Measurements from ENCODE around the gene WNT9A.
"Not testable (repeated sequence)": the region's sequence is repeated elsewhere in the genome, so short reads cannot be mapped to it uniquely, and the experiment has no call there.

The WNT9A gene

DNA sequence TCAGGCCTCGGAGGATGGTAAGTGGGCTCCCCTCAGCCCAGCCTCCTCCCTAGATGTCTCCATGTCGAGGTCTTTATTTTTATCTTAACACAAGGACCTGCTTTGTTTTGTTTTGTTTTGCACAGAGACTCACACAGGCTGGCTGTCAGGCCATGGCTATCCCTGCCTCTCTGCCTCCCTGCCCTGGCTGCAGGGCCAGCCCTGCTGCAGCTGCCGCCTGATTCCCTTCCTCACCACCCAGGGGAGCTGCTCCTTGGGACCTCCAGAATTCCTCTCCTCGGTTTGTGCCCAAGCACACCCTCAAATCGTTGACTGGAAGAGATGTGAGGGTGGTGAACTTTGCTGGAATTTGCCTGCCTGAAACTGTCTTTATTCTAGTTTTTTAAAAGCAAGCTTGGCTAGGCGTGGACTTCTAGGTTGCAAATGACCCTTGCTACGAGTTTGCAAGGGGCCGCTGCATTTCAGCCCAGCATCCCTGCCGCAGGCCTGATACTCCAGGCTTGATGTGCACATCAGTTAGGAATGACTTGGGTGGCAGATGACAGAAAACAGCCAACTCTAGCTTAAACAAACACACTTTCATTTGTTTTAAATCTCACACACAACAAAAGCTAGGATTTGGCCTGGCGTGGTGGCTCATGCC lies 37.1 kb downstream of the WNT9A start:
- no peak for DNase-seq (ENCODE audit: low spot score)

DNA sequence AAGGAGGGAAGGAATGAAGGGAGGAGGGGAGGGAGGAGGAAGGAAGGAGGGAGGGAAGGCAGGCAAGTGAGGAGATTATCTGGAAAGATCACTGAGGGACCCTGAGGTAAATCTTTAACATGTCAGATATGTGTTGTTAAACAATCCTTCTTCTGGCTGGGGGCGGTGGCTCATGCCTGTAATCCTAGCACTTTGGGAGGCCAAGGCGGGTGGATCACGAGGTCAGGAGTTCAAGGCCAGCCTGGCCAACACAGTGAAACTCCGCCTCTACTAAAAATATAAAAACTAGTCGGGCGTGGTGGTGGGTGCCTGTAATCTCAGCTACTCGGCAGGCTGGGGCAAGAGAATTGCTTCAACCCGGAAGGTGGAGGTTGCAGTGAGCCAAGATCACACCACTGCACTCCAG lies 37.8 kb downstream of the WNT9A start:
- not testable (repeated sequence) for DNase-seq (ENCODE audit: low spot score)

DNA sequence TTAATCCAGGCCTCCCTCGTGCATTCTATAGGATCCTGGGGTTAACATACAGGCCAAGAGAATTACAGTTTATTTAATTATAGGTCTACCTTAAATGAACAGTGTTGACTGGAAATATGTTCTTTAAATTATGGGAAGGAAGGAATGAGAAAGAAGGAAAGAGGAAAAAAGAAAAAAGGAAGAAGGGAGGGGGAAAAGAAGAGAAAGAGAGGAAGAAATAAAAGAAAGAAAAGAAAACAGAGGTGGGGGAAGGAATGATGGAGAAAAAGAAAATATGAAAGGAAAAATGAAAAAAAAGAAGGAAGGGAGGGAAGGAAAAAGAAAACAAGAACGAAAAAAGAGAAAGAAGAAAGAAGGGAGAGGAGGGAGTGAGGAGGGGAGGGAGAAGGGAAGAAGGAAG lies 38.5 kb downstream of the WNT9A start:
- no peak for DNase-seq (ENCODE audit: low spot score)

DNA sequence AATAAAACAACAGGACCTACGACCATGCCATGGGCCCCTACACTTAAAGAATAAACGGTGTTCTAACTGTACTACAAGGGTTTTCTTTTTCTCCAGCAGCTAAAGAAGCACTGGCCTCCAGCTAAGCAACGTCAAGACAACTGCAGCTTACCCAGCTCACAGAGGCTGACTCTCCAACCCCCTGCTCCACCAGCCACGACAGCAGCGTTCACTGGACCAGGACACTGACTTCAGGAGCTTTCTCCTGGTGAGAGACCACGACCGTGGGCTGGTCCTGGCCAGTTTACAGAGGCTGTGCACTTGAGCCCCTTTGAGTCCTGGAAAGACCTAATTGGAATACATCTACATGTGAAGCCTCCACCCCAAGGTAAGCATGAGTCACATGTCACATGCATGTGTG lies 39.4 kb downstream of the WNT9A start:
- DNase-seq (ENCODE audit: low spot score) = no peak

DNA sequence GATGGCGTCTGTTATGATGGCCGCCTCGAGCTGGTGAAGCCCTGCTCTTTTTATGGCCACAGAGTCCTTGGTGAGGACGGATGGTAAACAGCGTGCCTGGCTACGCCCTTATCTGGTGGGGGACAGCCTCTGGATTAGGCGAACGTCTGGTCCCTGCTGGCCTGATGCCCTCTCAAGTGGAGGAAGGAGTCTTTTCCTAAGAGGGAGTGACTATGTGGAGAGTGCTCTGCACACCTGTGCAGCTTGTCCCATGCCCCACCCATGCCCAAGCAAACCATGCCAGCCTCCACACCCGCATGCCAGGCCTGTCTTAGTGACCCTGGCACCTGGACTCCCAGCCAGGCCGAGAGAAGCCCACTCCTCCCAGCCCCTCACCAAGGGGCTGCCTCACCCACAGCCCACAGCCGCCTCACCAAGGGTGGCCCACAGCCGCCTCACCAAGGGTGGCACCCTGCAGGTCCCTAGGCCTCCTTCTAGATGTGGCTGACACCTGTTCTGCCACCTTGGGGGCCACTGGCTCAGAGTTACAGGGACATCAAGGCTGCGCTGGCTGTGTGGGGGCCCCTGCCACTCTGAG lies 40.2 kb downstream of the WNT9A start:
- no peak for DNase-seq (ENCODE audit: low spot score)

DNA sequence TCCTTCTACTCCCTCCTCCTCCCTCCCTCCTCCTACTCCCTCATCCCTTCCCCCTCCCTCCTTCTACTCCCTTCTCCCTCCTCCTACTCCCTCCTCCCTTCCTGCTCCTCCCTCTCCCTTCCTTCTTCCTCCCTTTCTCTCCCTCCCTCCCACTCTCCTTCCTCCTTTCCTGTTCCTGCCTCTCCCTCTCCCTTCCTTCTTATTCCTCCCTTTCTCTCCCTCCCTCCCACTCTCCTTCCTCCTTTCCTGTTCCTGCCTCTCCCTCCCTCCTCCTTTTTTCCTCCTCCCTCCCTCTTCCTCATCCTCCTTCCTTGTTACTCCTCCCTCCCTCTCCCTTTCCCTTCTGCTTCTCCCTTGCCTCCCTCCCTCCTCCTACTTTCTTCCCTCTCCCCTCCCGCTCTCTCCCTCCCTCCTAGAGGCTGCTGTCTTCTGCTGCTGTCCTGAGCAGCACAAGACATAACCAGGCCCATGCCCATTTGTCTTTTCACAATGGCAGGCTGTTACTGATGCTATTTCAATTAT lies 41.1 kb downstream of the WNT9A start:
- DNase-seq (ENCODE audit: low spot score) = no peak

DNA sequence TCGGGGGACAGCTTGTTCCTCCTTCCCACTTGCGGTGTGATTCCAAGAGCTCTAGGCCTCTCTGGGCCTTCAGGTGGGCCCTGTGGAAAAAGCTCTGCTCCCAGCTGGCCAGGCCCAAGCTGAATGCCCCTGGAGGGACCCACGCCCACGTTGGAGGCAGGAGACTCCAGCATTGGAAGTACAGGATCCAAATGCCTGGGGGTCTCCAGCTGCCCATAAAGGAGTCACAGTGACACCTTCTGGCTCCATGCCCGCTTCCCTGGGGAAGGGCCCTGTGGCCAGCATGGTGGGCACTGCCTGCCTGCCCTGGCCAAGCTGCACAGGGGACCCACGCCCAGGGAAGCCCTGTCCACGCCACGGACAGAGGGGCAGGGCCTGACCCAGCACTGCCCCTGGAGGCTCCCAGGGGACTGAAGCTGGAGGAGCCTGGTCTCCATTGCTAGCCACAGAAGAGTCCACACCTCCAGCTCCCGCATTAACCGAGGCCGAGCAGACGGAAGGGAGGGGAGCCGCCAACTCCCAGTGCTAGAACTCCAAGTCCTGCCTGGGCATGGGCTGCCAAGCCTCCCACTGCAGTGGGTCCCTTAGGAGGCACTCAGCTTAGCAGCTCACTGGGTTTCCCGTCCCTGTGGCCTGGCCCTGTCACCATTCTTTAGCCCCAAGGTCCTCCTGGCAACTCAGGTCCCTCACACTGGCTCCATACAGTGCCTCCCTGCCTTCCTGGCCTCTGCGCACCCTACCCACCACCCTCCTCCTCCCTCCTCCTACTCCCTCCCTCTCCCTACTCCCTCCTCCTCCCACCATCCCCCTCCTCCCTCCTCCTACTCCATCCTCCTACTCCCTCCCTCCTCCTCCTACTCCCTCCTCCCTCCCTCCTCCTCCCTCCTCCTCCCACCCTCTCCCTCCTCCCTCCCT lies 41.9 kb downstream of the WNT9A start:
- no peak for DNase-seq (ENCODE audit: low spot score)

DNA sequence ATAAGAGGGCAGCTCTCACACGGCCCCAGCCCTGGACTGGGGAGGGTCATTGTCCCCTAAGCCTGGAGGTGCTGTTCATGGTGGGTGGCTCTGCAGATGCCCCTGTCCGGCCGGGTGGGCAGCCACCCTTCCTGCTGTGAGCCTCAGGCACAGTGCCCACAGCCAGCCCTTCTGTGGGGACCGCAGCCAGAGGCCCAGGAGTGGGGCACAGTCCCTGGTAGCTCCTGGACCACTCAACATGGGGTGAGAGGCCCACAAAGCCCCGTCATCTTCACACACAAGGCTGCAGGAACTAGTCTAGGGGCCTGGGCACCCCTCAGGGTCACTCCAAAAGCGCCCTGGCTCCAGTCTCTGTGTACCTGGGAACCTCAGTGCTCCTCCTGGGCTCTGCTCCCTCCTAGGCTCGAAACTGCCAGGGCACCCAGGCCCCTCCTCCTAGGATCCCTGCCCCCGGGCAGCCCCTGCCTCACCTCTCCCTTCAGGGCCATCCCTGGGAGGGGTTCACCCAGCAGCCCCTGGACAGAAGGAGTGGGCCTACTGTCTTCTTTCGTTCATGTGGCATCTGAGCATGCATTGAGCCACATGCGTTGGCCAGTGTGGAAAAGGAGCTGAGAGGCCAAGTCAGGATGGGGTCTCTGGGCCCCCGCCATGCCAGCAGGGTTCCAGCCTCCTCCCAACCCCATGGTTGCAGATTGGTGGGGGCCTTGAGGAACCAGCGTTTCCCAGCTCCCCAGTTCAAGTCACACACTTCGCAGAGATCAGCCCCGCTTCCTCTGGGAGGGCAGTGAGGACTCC lies 43.0 kb downstream of the WNT9A start:
- DNase-seq (ENCODE audit: low spot score) = no peak

DNA sequence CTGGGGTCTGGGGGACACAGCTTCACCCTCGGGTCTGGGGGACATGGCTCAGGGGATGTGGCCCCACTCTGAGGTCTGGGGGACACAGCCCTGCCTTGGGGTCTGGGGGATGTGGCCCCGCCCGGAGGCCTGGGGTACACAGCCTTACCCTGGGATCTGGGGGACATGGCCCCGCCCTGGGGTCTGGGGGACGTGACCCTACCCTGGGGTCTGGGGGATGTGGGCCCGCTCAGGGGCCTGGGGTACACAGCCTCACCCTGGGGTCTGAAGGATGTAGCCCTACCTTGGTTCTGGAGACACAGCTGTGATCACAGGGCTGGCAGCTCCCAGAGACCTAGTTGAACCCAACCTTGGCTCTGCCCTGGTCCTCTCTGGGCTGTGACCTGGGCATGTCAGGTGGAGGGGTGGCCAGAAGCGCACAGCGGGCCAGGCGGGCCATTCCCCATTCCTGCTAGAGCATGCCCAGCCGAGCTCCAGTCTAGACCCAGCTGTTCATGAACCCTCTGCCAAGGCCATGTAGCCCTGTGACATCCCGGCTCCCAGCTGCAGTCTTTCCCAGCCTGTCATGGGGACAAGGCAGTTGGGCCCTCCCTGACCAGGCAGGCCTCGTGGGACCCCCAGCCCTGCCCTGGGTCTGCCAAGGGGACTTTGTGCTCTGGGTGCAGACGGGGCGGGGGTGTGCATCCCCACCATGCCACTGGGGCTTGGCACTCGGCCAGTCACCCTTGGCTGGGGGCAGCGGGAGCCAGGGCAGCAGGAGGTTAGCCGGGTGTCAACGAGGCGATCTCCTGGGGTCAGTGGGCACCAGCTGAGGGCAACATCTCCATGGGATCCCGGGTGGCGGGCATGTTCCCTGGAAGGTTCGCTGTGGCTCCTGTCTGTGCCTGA lies 43.9 kb downstream of the WNT9A start:
- no peak for DNase-seq (ENCODE audit: low spot score)

DNA sequence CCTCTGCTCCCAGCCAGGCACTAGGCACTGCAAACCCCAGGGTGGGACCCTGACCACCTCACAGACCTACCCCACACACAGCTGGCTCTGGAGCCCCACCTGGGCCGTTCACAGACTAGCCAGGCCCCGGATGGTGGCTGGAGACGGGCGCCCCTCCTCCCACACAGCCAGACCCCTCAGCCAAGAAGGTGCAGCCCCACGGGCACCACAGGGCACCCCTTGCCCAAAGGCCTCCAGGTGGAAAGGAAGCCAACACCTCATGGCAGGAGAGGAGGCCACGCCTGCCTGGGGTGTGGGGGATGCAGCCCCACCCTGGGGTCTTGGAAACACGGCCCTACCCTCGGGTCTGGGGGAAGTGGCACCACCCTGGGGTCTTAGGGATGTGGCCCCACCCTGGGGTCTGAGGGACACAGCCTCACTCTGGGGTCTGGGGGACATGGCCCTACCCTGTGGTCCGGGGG lies 44.6 kb downstream of the WNT9A start:
- no peak for DNase-seq (ENCODE audit: low spot score)

DNA sequence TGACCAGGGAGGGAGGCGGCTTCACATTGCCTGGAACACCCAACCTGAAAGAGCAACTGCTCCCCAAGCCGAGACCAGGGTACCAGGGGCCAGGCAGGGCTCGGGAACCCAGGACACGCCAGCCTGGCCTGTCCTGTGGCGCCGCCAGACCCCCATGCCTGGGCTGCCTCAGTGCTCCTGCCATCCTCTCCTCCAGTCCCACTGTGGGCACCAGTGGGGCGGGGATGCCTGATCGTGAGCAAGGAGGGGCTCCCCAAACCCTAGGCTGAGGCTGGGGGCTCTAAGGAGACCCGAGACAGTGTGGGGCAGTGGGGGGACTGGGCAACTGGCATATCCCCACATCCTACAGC lies 45.1 kb downstream of the WNT9A start:
- no peak for DNase-seq (ENCODE audit: low spot score)

DNA sequence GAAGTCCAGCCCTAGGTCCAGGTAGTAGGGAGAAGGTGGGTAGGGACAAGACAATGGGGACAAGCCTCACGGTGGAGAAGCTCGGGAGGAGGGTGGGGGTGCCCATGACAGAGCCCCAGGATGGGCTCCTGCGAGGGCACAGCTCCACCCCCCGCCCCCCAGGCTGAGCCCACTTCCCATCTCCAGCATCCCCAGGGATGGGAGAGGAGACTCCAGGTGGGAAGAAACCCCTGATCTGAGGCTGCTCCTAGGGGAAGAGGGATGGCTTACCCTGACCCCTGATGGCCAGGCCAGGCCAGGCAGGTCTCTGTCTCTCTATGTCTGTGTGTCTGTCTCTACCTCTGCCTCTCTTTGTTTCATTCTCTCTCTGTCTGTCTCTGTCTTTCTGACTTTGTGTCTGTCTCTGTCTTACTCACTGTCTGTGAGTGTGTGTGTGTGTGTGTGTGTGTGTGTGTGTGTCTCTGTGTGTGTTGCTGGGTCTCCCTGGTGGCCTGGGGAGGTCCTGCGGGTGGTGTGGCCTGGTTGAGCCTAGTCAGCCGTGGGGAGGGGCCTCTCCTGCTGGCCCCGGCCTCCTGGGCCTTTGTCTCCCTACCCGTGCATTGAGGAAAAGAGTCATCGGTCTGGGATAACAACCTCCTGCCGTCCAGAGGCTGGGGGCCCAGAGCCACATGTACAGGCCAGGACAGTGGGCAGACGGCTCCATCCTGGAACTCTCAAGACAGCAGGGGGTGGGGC lies 45.7 kb downstream of the WNT9A start:
- DNase-seq (ENCODE audit: low spot score) = no peak

DNA sequence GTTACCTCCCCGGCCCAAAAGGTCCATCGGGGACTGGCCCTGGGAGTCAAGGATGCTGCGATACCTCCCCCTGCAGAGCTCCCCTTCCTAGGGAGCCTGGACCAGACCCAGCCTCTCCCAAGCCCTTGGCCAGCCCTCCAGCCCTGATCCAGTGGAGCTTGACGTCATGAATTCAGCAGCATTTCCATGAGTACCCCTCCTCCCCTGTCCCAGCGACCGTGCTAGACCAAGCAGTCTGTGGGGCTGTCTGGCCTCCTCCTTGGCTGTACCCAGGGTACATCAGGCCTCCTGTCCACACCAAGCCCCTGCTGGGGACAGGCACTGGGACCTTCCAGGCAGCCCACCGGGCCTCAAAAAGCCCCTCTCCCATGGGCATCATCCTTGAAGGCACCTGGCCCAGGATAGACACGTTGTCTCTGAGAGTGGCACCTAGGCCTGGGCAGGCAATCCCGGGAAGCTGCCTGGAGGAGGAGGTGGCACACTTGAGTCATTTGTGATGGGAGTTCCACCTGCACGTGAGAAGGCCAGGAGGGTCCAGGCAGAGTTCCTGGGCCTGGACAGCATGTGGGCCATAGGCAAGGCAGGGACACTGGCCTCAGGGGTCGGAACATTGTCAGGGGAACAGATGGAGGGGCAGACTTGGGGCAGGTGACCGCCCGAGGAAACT lies 46.4 kb downstream of the WNT9A start:
- no peak for DNase-seq (ENCODE audit: low spot score)

DNA sequence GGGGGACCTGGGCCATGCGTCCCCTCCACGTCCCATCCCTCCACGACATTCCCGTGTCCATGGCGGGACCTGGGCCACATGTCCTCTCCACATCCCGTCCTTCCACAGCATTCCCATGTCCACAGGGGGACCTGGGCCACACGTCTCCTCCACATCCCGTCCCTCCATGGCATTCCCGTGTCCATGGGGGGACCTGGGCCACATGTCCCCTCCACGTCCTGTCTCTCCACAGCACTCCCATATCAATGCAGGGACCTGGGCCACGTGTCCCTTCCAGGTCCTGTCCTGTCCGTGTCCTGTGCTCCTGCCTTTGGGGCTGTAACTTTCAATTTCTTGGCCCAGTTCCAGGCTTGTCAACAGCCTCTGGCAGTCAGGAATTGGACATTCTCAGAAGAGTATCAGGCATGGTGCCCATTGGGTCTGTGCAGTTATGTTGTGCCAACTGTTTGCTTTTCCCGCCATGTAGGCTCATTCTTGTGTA lies 47.1 kb downstream of the WNT9A start:
- no peak for DNase-seq (ENCODE audit: low spot score)

DNA sequence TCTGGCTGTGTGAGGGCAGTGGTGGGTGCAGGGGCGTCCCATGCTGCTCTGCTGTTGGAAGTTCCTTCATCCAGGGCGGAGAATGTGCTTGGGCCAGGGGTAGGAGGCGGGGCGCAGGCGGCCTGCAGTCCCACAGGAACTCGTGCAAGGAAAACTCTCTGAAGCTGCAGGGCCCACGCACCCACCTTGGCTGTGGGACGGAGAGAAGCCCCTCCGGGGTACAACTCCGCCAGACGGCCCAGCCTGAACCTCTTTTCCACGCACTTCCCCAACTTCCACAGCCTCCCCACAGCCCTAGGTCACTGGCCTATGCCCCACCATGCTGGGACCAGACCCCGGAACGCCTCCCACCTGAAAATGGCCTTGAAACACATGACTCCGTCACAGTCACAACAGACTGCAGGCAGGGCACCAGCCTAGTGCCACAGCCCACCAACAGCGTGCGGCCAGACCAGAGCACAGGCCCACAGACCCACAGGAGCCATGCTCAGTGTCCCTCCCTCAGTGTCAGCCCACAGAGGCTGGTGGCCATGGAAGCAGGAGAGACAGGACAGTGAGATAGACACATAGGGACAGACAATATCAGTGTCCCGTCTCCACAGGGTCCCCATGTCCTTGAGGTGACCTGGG lies 47.8 kb downstream of the WNT9A start:
- no peak for DNase-seq (ENCODE audit: low spot score)

DNA sequence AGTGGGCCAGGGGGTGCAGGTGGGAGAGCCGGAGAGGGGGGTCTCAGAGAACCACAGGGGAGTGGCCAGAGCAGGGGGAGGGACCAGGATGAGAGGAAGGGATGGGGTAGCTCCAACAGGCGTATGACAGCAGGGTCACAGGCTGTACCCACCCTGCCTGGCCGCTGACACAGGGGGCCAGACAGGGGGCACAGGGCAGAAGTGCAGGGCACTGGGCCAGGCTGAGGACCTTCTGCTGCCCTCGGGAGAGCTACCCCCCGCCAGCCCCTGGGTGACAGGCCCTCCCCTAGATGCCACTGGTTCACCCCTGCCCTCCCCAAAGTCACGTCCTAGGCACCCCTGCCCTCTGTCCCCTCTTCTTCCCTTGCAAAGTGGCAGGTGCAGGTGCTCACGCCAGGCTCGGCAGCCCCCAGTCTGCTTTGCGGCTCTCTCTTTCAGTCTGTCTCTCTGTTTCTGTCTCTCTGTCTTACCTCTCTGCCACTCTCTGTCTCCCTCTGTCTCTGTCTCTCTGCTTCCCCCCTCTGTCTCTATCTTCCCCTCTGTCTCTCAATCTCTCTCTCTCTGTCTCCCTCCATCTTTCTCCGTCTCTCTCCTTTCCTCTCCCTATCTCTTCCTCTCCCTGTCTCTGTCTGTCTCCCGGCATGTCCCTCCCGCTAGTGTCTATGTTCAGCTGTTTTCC lies 48.5 kb downstream of the WNT9A start:
- no peak for DNase-seq (ENCODE audit: low spot score)

DNA sequence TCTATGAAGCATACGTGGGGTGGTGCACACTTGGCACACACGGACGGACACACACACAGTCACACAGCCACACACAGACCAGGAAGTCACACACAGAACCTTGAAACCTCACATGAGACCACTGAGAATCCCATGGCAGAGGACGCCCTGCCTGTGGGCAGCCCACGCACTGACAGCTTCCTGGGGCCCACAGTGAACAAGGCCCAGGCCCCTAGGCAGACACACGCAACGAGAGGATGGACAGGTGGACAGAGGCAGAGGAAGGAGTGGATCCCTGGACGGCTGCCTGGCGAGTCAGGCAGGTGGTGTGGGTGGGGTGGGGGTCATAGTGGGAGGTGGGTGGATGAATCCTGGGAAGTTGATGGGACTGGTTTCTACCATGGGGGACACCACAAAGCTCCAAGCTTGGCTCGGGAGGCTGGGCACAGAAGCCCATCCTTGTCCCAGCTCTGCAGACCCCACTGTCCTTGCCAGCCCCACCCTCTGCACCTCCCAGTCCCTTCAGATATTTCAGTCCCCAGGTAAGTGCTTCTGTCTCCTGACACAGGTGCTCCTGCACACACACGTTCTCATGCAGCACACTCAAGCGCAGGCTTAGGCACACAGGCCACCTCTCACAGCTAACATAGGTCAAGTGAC lies 49.1 kb downstream of the WNT9A start:
- no peak for DNase-seq (ENCODE audit: low spot score)

Data from hepatic stellate cell (primary cell).